A549 (cell line): ENCODE data around the gene MYH8. TPM values are rescaled to one million over a fixed set of nuclear protein-coding genes. Genes with fewer than 3 reads are reported as not detected.

Experiments used
- ATAC-seq, 2 experiments: fragments of 200-7000 bp in 1 of 2; fragments of >200 bp in 1 of 2; cut with Nextera tagmentation in 1 of 2; cut with Tn5 transposase in 1 of 2; 3 replicates each; pipeline versions ENCODE4 v1.8.0 to v1.9.1; 2018 to 2020; ENCODE audit warnings: mild to moderate bottlenecking in 1 of 2, moderate library complexity in 1 of 2
- CTCF ChIA-PET: fragments of 300-600 bp; sonication (Branson Sonifier 250); formaldehyde crosslinking; extraction: SDS; loops from one replicate; lab custom pipeline; 2021; ENCODE audit warnings: antibody characterized with exemption, inconsistent platforms; lab: Yijun Ruan, JAX
- POLR2A ChIA-PET: fragments of 350-600 bp; formaldehyde crosslinking; extraction: SDS; loops from one replicate; lab custom pipeline; 2021; ENCODE audit warnings: antibody characterized with exemption, inconsistent platforms; lab: Yijun Ruan, JAX
- DNase-seq, 2 experiments: peaks; one replicate each; pipeline versions ENCODE4 v3.0.0 to v3.0.0-alpha.2; 2011 to 2016; ENCODE audit warnings: low read depth in 1 of 2, low spot score in 1 of 2
- FAIRE-seq: peaks from 2 replicates; lab custom pipeline; 2011; peaks lifted over from hg19 to GRCh38; lab: Jason Lieb, UNC
- H3K27ac ChIP-seq, 2 experiments: fragments of >200 bp; sonication (Bioruptor Twin); formaldehyde crosslinking; 3 replicates each; pipeline ENCODE4 v1.5.1; 2016 to 2017
- H3K4me1 ChIP-seq: fragments of >200 bp; sonication (Bioruptor Twin); formaldehyde crosslinking; 3 replicates; pipeline ENCODE4 v1.6.1; 2016
- H3K4me2 ChIP-seq: fragments of >200 bp; sonication (Bioruptor Twin); formaldehyde crosslinking; 3 replicates; pipeline ENCODE4 v1.6.1; 2016
- H3K4me3 ChIP-seq: fragments of >200 bp; sonication (Bioruptor Twin); formaldehyde crosslinking; 3 replicates; pipeline ENCODE4 v1.5.1; 2016
- H3K9me3 ChIP-seq: fragments of >200 bp; sonication (Bioruptor Twin); formaldehyde crosslinking; 3 replicates; pipeline ENCODE4 v1.6.1; 2016
- ATOH8 ChIP-seq: fragments of 250-450 bp; sonication (Bioruptor Pico); IDR thresholded peaks from 2 replicates; pipeline ENCODE4 v1.5.0; 2020; ENCODE audit warnings: low read depth, mild to moderate bottlenecking, moderate library complexity
- EHF ChIP-seq: fragments of 250-450 bp; sonication (Bioruptor Pico); IDR thresholded peaks from 2 replicates; pipeline ENCODE4 v1.5.0; 2020; ENCODE audit warnings: mild to moderate bottlenecking
- EP300 ChIP-seq, 2 experiments: fragments of >200 bp; sonication (Bioruptor Twin); formaldehyde crosslinking; IDR thresholded peaks; 2 replicates in 1 of 2; 3 replicates in 1 of 2; pipeline ENCODE4 v1.6.1; 2016 to 2017
- ESRRA ChIP-seq: fragments of 150-350 bp; IDR thresholded peaks from 2 replicates; pipeline ENCODE4 v1.6.1; 2014; ENCODE audit warnings: mild to moderate bottlenecking, low read length, borderline replicate concordance
- HEYL ChIP-seq: fragments of 250-450 bp; sonication (Bioruptor Pico); IDR thresholded peaks from 2 replicates; pipeline ENCODE4 v1.8.0; 2021; ENCODE audit warnings: mild to moderate bottlenecking, moderate library complexity
- JUNB ChIP-seq: fragments of >200 bp; sonication (Bioruptor Twin); formaldehyde crosslinking; IDR thresholded peaks from 2 replicates; pipeline ENCODE4 v1.6.1; 2016
- KDM1A ChIP-seq: fragments of 200-600 bp; sonication (generic); IDR thresholded peaks from 2 replicates; pipeline ENCODE4 v1.6.1; 2016; ENCODE audit warnings: low read depth, mild to moderate bottlenecking
- KDM5A ChIP-seq: fragments of 200-600 bp; sonication (generic); IDR thresholded peaks from 2 replicates; pipeline ENCODE4 v1.6.1; 2016; ENCODE audit warnings: antibody characterized with exemption, mild to moderate bottlenecking
- RCOR1 ChIP-seq: fragments of 150-350 bp; IDR thresholded peaks from 2 replicates; pipeline ENCODE4 v1.6.1; 2014; ENCODE audit warnings: antibody characterized with exemption, low read length, low read depth
- ZC3H11A ChIP-seq: fragments of 450-650 bp; IDR thresholded peaks from 2 replicates; pipeline ENCODE4 v1.6.1; 2014; ENCODE audit warnings: antibody characterized with exemption, mild to moderate bottlenecking
- ZFP36 ChIP-seq: fragments of 450-650 bp; IDR thresholded peaks from 2 replicates; pipeline ENCODE4 v1.6.1; 2014; ENCODE audit warnings: borderline replicate concordance; ENCODE audit not compliant: partially characterized antibody
- WGBS: methylation state at CpG from one replicate; pipeline ENCODE4 v1.1.6; 2017; ENCODE audit errors: missing lambda C conversion rate; 5-methylcytosine and 5-hydroxymethylcytosine counted together
- polyA plus RNA-seq, 4 experiments: library from polyadenylated mRNA; depleted of rRNA in 3 of 4; stranded (reverse); fragments of >200 nt; fragmentation: RNase III in 1 of 4; extraction: RNeasy Plus Mini Kit Qiagen cat#74134 plus additional on column Dnase treatment in 1 of 4; gene quantifications; 2 replicates in 3 of 4; 3 replicates in 1 of 4; pipeline ENCODE4 v1.2.3, GENCODE V29; 2011 to 2017

Gene MYH8
- polyA plus RNA-seq, 2 of the 4 experiments (the other 2 are of a cell fraction) = not detected

DNA sequence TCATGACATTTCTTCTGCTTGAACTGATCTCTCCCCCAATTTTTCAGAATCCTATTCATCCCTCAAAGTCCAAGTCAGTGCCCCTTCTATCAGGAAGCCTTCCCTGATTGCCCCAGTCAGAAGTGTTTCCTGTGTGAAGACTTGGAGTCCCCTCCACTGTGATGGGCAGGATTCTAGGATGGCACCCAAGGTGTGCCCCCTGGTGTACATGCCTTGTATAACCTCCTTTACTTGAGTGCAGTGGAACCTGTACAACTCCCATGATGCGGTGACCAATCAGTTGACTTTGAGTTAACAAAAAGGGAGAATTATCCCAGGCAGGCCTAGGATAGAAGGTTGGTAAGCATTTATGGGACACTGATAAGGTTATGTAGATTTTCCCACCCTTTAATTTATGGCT, 72.3 kb downstream of the MYH8 start (continued):
- TF ChIP-seq JUNB (no peak), EHF (CRISPR knock-in tag) (no peak), EP300 (IDR thresholded peaks at IDR 0.05) (no peak), ZC3H11A (no peak), ATOH8 (no peak), ZFP36 (no peak), KDM1A (no peak)

GRCh38 chr17:10344816-10345215, 76.9 kb downstream of the MYH8 start:
- no peaks in the 10 kb centered on the region for H3K9me3 ChIP-seq
- no peak for FAIRE-seq
- WGBS = 34% methylated on average over 3 of the region's 3 CpGs

More at GRCh38 chr17:10344816-10345215, 76.9 kb downstream of the MYH8 start:
- ATAC-seq (no peak), DNase-seq (no peak)
- TF ChIP-seq RCOR1 (no peak), ZFP36 (no peak), HEYL (CRISPR knock-in tag) (no peak), KDM5A (no peak), ESRRA (no peak)
- CTCF ChIA-PET = interaction anchor here (1.0 to 1.3 kb wide), 2 partner anchors 11 to 17 kb away, joined by 6 read pairs; no protein-coding TSS in a partner anchor
- Histone ChIP-seq H3K27ac (no peak overlapping the region), H3K4me1 (no peaks in the 10 kb centered on the region), H3K4me3 (no peak overlapping the region), H3K4me2 (no peak overlapping the region)
- POLR2A ChIA-PET = no interaction called here

Other genes with a start within 250 kb of the MYH8 start
- gene GAS7, start 223.3 kb downstream of the MYH8 start, polyA plus RNA-seq (2011; rRNA removed) = 1.5 and 1.6 TPM in 2 replicates
- 1.2 to 1.4 TPM (median 1.3 TPM) in 3 replicates for gene GAS7, start 223.3 kb downstream of the MYH8 start, polyA plus RNA-seq (2017; fragmentation: RNase III; extraction: RNeasy Plus Mini Kit Qiagen cat#74134 plus additional on column Dnase treatment)
- gene MYH13, start 48.9 kb downstream of the MYH8 start, polyA plus RNA-seq (2011; rRNA removed) = not detected in 2 replicates
- not detected in 3 replicates for gene MYH13, start 48.9 kb downstream of the MYH8 start, polyA plus RNA-seq (2017; fragmentation: RNase III; extraction: RNeasy Plus Mini Kit Qiagen cat#74134 plus additional on column Dnase treatment)
- gene MYH4, start 47.6 kb upstream of the MYH8 start, polyA plus RNA-seq (2011; rRNA removed) = not detected in 2 replicates
- gene MYH4, start 47.6 kb upstream of the MYH8 start, polyA plus RNA-seq (2017; fragmentation: RNase III; extraction: RNeasy Plus Mini Kit Qiagen cat#74134 plus additional on column Dnase treatment) = not detected in 3 replicates
- gene MYH1, start 96.6 kb upstream of the MYH8 start, polyA plus RNA-seq (2011; rRNA removed) = not detected in 2 replicates
- gene MYH1, start 96.6 kb upstream of the MYH8 start, polyA plus RNA-seq (2017; fragmentation: RNase III; extraction: RNeasy Plus Mini Kit Qiagen cat#74134 plus additional on column Dnase treatment) = not detected in 3 replicates
- gene MYH2, start 127.7 kb upstream of the MYH8 start, polyA plus RNA-seq (2011; rRNA removed) = not detected in 2 replicates
- gene MYH2, start 127.7 kb upstream of the MYH8 start, polyA plus RNA-seq (2017; fragmentation: RNase III; extraction: RNeasy Plus Mini Kit Qiagen cat#74134 plus additional on column Dnase treatment) = not detected in 3 replicates
- gene MYH3, start 235.4 kb upstream of the MYH8 start, polyA plus RNA-seq (2011; rRNA removed) = 1.6 TPM in 2 replicates
- 2.1 to 2.6 TPM (median 2.2 TPM) in 3 replicates for gene MYH3, start 235.4 kb upstream of the MYH8 start, polyA plus RNA-seq (2017; fragmentation: RNase III; extraction: RNeasy Plus Mini Kit Qiagen cat#74134 plus additional on column Dnase treatment)